HG03060 (cell line): ENCODE measurements around the gene MRPL43.
"Not testable (repeated sequence)": the region's sequence is repeated elsewhere in the genome, so short reads cannot be mapped to it uniquely, and the experiment has no call there.

Source experiments
- ATAC-seq: cut with Tn5 transposase; IDR thresholded peaks from one replicate; pipeline ENCODE4 v1.9.1; 2021; ENCODE audit warnings: low read depth, moderate number of reproducible peaks; ENCODE audit not compliant: unreplicated experiment

The MRPL43 gene

DNA sequence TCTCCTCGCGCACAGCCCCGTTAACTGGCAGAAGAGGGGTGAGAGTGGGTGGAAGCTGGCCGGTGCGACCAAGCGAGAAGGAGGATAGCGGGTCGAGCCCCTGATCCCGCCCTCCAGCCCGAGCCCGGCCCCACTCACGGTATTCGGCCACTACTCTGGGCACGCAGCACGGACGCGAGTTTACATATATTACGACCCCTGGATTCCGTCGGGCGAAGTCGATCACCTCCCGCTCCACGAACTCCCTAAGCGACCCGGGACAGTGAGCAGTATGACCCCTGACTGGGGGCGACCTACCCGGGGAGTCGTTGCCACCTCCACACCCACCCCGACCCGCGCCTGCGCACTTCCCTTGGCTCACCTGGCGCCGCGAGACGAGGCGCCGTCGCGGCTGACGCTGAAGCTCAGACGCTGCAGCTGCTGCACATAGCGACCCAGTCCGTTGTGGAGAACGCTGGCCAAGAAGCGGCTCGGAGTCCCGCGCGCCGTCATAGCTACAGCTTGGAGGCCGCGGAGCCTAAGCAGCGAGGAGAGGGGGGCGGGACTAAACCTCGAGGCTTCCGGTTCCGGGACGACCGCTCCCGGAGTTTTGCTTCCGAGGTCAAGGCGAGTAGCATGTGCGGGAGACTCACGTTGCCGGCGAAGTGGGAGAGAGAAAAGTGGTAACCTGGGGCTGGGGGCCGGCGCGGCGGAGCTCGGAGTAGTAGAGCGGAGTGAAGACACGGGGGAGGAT is at the start of gene MRPL43, which contains the start of gene TWNK:
MRPL43 (minus strand) TSS at position 546 of the 733 bp plus-strand sequence; CDS start at position 492, 54 bp downstream.
TWNK (plus strand) TSS at position 592 of the 733 bp plus-strand sequence. CDS start 668 bp downstream, outside the sequence.
- no peak for ATAC-seq

DNA sequence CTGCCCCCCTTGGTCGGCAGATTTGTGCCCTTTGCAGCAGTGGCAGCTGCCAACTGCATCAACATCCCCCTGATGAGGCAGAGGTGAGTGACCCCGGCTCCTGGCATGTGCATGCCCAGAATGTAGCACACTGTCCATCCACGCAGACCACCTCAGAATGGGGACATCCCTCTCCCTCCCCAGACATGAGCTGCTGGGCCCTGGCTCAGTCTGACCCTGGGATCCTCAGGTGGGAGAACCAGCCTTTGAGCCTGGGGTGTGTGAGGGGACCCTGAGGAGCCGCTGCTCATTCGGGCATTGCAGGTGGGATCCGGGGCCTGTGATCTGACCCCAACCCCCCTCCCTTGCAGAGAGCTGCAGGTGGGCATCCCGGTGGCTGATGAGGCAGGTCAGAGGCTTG is 49.4 kb upstream of the MRPL43 start:
- no peak for ATAC-seq

GRCh38 chr10:101035916-101036702 is 48.8 kb upstream of the MRPL43 start:
- ATAC-seq, result no peak

DNA sequence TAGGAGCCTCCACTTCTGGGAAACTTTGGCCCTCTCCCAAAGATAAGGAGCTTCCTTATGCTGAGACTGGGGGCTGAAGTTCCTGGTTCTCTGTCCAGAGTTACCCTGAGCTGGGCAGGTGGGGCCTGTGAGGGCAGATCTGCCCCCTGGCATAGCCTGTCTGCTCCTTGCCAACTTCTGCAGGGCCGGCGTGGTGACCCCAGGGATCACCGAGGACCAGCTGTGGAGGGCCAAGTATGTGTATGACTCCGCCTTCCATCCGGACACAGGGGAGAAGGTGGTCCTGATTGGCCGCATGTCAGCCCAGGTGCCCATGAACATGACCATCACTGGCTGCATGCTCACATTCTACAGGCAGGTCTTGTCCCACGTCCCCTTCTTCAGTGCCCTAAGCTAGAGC is 48.0 kb upstream of the MRPL43 start:
- no peak for ATAC-seq

- ATAC-seq, result not testable (repeated sequence)
Observed at GRCh38 chr10:101034404-101034803, 47.1 kb upstream of the MRPL43 start.

- no peak for ATAC-seq
Observed at GRCh38 chr10:101033276-101033675, 46.0 kb upstream of the MRPL43 start.

DNA sequence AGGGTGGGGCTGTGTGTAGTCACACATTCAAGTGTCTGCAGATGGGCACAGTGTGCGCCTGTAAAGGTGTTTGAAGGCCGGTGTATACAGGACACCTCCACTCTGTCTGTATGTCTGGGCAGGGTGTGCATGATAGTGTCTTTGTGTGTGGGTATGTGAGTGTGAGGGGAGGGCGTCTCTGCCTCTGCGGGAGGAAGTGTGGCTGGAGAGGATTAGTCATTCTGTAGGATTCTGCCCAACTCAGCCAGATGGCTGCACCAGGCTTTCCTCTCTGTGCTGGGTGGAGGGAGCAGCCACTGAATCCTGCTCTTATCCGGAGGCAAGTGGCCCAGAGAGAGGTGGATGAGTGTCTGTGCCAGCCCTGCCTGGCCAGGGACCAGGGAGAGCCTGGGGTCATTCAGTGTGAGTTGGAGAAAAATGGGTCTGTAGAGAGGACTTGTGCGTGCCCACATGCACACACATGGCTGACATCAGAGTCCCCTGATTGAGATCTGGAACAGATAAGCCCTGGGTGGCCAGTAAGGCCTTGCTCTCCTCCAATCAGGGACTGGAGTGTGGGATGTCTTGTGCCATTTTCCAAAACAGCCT is 45.4 kb upstream of the MRPL43 start:
- no peak for ATAC-seq

- ATAC-seq, result no peak
Observed at GRCh38 chr10:101031796-101032636, 44.7 kb upstream of the MRPL43 start.

DNA sequence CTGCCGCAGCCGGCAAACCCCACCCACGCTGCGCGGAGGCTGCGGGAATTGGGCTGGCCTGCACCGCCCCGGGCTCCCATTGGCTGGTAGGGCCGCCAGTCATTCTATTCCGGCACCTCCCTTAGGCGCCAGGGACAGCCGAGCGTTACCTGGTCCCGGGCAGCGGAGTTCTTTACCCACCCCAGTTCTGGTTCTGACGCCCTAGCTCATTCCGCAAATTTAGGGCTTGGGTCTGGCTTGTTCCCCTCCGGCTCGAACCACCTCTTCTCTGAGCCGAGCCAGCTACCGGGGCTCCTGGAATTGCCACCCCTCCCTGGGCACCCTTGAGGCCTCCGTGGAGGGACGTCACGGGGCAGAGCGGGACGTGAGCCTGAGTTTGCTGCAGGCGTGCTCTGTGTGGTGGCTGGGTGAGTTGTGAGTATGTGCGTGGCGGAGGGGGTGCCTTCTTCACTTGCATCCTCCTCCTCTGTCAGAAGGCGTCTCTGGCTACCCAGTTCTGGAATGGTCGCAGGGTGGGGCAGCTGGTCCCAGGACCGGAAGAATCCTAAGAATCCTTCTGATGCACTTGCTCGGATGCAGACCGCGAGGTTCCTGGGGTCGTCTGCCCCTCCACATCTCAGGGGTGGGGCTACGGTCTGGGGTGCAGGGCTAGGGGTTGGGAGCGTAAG is 44.0 kb upstream of the MRPL43 start, which contains the start of the genes PDZD7 and SFXN3:
PDZD7 (minus strand) TSS at position 2 of the 668 bp plus-strand sequence. CDS start 910 bp downstream, outside the sequence.
SFXN3 (plus strand) TSS at position 107 of the 668 bp plus-strand sequence. CDS start 3,461 bp downstream, outside the sequence.
- ATAC-seq, result peak; percentile 61

DNA sequence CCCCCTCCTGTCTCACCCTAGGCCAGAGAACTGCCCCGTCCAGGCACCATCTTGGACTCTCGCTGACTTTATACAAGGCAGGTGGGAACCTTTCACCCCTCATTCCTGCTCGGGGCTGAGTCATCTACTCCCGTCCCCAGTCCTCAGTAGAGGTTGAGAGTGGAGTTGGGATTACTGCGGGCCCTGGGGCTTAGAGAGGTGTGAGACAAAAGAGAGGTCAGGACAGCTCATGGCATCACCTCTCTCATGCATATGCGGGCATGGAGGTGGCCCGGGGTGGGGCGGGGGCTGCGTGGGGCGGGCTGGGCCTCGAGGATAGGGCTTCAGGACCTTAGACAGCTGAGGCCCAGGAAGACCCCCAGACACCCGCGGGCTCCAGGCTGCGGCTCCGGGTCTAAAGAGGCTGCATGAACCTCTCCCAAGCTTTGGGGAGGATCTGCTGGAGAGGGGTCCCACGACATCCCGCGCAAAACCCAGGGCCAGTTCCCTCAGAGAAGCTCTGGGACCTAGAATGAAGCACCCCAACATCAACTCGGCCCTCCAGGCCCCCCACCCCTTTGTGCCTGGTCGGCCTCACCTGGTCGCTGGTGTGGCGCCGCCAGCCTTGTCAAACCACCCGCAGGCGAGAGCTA is 43.3 kb upstream of the MRPL43 start:
- ATAC-seq, result no peak

GRCh38 chr10:101029520-101030295 is 42.4 kb upstream of the MRPL43 start:
- ATAC-seq, result no peak

DNA sequence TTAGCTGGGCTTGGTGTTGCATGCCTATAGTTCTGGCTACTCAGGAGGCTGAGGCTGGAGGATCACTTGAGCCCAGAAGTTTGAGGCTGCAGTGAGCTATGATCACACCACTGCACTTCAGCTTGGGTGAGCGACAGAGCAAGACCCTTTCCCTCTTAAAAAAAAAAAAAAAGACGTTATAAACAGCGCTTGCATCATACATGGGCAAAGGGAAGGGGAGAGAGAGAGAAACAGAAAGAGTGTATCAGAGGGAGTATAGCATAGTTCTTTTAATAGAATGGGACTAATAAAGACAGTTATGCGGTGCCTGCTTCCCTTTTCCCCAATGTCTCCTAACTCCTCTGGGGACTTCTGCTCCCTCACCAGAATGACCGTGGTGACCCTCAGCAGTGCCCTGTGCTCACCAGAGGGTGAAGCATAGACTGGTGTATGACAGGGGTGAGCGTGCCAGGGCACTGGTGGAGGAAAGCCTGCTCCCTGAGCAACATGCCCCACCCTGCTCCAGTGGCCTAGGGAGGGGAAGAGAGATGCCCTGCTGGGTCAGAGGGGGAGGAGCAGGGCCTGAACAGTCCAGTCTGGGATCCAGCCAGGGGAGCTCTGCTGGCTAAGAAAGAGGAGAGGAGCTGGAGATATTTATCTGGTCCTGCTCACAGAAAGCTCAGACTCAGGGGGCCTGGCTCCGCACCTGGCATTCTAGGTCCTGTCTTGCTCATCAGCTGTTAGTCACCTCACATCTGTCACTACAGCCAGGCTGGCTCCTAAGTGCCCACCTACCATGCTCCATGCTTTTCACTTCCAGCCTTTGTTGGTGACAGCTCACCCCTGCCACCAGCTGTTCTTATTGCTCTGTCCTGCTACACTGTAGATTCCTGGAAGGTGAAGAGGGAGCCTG is 41.4 kb upstream of the MRPL43 start:
- no peak for ATAC-seq

GRCh38 chr10:101027106-101027720 is 39.9 kb upstream of the MRPL43 start:
- ATAC-seq, result no peak

DNA sequence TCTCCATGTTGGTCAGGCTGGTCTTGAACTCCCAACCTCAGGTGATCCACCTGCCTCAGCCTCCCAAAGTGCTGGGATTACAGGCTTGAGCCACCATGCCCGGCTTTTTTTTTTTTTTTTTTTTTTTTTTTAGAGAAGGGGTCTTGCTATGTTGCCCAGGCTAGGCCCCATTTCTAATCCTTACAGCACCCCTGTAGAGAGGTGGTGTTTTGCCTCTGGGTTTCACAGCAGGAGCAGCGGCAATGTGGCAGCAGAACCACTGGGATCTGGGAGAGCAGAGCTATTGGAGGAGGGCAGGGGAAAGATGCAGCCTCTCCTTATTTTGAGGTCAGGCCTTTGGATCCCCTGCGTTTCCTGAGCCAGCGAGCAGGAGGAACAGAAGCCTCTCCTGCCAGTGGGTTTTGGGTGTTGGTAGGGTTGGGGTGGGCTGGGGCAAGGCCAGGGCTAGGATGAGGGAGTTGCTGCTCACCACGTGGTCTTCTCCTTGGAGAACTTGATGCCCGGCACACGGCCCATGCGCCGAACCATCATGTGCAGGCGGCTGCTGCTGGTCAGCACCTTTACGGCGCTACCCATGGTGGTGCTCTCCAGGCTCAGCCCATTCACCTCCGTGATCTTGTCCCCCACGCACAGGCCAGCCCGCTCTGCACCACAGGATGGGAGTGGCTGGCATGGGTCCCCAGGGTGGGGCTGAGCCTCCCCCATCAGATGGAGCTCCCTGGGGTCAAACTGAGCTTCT is 35.8 kb upstream of the MRPL43 start:
- ATAC-seq, result no peak

GRCh38 chr10:101021692-101022251 is 34.5 kb upstream of the MRPL43 start:
- no peak for ATAC-seq

DNA sequence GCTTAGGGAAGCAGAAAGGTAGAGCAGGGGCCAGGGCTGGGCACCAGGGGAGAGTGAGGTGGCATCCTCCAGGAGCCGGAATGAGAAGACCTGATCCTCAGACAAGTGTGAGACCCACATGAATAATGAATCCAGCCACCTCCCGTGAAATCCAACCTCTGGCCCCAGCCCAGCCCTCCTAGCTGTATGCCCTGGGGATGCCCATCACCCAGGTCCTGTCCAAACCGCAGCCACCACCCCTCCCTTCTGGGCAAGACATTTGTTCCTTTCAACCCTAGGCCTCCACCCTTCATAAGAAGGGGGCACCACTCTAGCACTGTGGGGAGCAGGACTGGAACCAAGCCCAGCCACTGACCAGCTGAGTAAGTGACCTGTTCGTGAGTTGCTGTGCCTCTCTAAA is 33.9 kb upstream of the MRPL43 start:
- no peak for ATAC-seq
